Rectal smooth muscle tissue (tissue), 1 donor: Measurements from ENCODE around the gene NMT1.
A peak's percentile ranks its signal among the peaks of the same experiment; 100 is the strongest.

Source experiments
- H3K27ac ChIP-seq: one replicate; pipeline ENCODE4 v1.7.0; 2013; ENCODE audit warnings: low read depth, low read length, inconsistent platforms
- H3K27me3 ChIP-seq: one replicate; pipeline ENCODE4 v1.7.0; 2013; ENCODE audit warnings: low read length; ENCODE audit not compliant: control insufficient read depth, insufficient read depth
- H3K36me3 ChIP-seq: one replicate; pipeline ENCODE4 v1.7.0; 2013; ENCODE audit warnings: low read length; ENCODE audit not compliant: control insufficient read depth, insufficient read depth
- H3K4me1 ChIP-seq: one replicate; pipeline ENCODE4 v1.7.0; 2013; ENCODE audit warnings: low read length; ENCODE audit not compliant: control insufficient read depth, insufficient read depth
- H3K4me3 ChIP-seq: one replicate; pipeline ENCODE4 v1.7.0; 2013; ENCODE audit warnings: low read length
- H3K9ac ChIP-seq: one replicate; pipeline ENCODE4 v1.7.0; 2013; ENCODE audit warnings: low read length

The NMT1 gene

DNA sequence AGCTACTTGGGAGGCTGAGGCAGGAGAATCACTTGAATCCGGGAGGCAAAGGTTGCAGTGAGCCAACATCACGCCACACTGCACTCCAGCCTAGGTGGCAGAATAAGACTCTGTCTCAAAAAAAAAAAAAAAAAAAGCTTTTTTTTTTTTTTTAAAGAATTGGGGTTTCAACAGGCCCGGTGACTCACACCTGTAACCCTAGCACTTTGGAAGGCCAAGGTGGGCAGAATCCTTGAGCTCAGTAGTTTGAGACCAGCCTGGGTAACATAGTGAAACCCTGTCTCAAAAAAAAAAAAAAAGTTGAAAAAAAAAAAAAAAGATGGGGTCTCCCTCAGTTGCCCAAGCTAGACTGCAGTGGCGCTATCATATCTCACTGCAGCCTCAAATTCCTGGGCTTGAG lies 93.9 kb downstream of the NMT1 start:
- no peaks in the 10 kb centered on the region for H3K27me3 ChIP-seq
- no peaks in the 10 kb centered on the region for H3K36me3 ChIP-seq
- no peak overlapping the region for H3K27ac ChIP-seq
- H3K4me3 ChIP-seq: no peak overlapping the region
- peaks cover 26% of the 10 kb centered on the region for H3K4me1 ChIP-seq
- H3K9ac ChIP-seq: no peak overlapping the region

DNA sequence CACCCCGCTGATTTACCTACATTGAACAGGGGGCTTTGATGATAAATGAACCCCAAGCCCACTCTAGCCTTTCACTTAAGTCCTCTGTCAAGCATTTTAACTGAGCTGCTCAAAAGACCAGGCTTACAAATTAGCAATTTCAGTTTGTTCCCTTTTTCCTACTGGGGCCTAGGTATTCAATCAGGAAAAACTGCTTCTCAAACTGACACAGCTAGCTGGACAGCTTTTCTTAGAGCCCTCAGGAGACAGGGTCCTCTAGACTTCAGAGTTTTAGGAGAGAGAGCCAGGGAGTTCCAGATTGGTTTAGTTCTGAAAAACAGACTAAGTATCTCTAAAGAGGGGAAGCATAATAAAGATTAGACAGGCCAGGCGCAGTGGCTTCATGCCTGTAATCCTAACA lies 94.4 kb downstream of the NMT1 start:
- Histone ChIP-seq H3K27ac (peak overlapping the region; percentile 40), H3K4me1 (peaks cover 27% of the 10 kb centered on the region), H3K27me3 (no peaks in the 10 kb centered on the region), H3K4me3 (no peak overlapping the region), H3K9ac (no peak overlapping the region), H3K36me3 (no peaks in the 10 kb centered on the region)

DNA sequence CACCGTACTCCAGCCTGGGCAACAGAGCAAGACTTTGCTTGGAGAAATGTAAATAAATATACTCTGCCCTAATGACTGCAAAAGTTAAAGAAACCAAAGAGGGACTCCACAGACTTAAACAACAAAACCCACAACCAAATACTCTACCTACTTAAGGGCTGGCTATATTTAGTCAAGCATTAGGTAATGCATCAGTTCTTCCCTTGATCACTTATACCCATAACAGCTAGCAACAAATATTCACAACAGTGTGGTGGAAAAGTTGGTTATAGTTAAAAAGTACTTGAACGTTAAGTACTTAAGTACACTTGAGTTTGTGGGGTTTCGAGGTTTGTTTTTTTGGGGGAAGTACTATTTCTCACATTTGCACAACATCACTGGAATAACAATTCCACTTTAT lies 95.1 kb downstream of the NMT1 start:
- peaks cover 25% of the 10 kb centered on the region for H3K4me1 ChIP-seq
- no peak overlapping the region for H3K27ac ChIP-seq

More for the DNA sequence above, 95.1 kb downstream of the NMT1 start:
- Histone ChIP-seq H3K27me3 (no peaks in the 10 kb centered on the region), H3K4me3 (no peak overlapping the region), H3K36me3 (no peaks in the 10 kb centered on the region), H3K9ac (no peak overlapping the region)
